GM12878 (cell line): ENCODE measurements around the gene RPRD2. TPM values are rescaled to one million over a fixed set of nuclear protein-coding genes. Genes with fewer than 3 reads are reported as not detected.

Experiments
- ATAC-seq: fragments of 200-7000 bp; cut with Tn5 transposase; 3 replicates; pipeline ENCODE4 v1.9.1; 2020; ENCODE audit warnings: mild to moderate bottlenecking, moderate library complexity
- BruUV-seq: library from RNA; stranded (reverse); fragments of 400-500 nt; replicated peaks from 2 replicates; lab custom pipeline; 2021; lab: Mats Ljungman, UMichigan
- CTCF ChIA-PET: fragments of 300-600 bp; sonication (Branson Sonifier 250); formaldehyde crosslinking; extraction: SDS; loops from one replicate; lab custom pipeline; 2021; ENCODE audit warnings: inconsistent platforms; lab: Yijun Ruan, JAX
- POLR2A ChIA-PET: fragments of 350-600 bp; formaldehyde crosslinking; extraction: SDS; loops from one replicate; lab custom pipeline; 2021; ENCODE audit warnings: inconsistent platforms; lab: Charles Lee
- RAD21 ChIA-PET: fragments of 300-600 bp; sonication (Branson Sonifier 250); formaldehyde crosslinking; loops from one replicate; lab custom pipeline; 2023; ENCODE audit warnings: antibody characterized with exemption; ENCODE audit not compliant: unreplicated experiment; lab: Charles Lee
- SMC1A ChIA-PET: fragments of 300-600 bp; sonication (Branson Sonifier 250); formaldehyde crosslinking; loops from one replicate; lab custom pipeline; 2023; ENCODE audit not compliant: unreplicated experiment, uncharacterized antibody; lab: Charles Lee
- DNase-seq: peaks from one replicate; pipeline ENCODE4 v3.0.0-alpha.2; 2011; ENCODE audit warnings: low read depth, low spot score
- FAIRE-seq: peaks from 3 replicates; lab custom pipeline; 2011; peaks lifted over from hg19 to GRCh38; lab: Jason Lieb, UNC
- H2AFZ ChIP-seq: 2 replicates; pipeline ENCODE4 v1.6.0; 2011; ENCODE audit warnings: low read depth, low read length, control low read depth; ENCODE audit not compliant: control insufficient read depth
- H3K27ac ChIP-seq: 2 replicates; pipeline ENCODE4 v1.5.1; 2011; ENCODE audit warnings: control low read depth; ENCODE audit not compliant: control insufficient read depth, insufficient read depth
- H3K27me3 ChIP-seq, 2 experiments: replicated peaks in 1 of 2; 2 replicates each; pipeline versions ENCODE4 v1.6.0 to v1.6.1; 2011; ENCODE audit warnings: low read length in 1 of 2; ENCODE audit not compliant: control insufficient read depth in 2 of 2, insufficient read depth in 2 of 2
- H3K36me3 ChIP-seq, 2 experiments: 2 replicates each; pipeline ENCODE4 v1.5.1; 2011; ENCODE audit warnings: low read length in 1 of 2; ENCODE audit not compliant: control insufficient read depth in 2 of 2, insufficient read depth in 2 of 2
- H3K4me1 ChIP-seq: 2 replicates; pipeline ENCODE4 v1.6.1; 2011; ENCODE audit warnings: mild to moderate bottlenecking, low read length, moderate library complexity, mixed read lengths; ENCODE audit not compliant: control insufficient read depth, insufficient read depth
- H3K4me2 ChIP-seq: 2 replicates; pipeline ENCODE4 v1.6.0; 2011; ENCODE audit warnings: control low read depth; ENCODE audit not compliant: control insufficient read depth, insufficient read depth
- H3K4me3 ChIP-seq: fragments of 200-600 bp; sonication (generic); 2 replicates; pipeline ENCODE4 v1.5.1; 2016
- H3K79me2 ChIP-seq: 2 replicates; pipeline ENCODE4 v1.6.0; 2011; ENCODE audit warnings: low read length; ENCODE audit not compliant: control insufficient read depth, insufficient read depth
- H3K9ac ChIP-seq: 2 replicates; pipeline ENCODE4 v1.8.0; 2011; ENCODE audit warnings: low read length, control low read depth, mixed read lengths; ENCODE audit not compliant: control insufficient read depth, insufficient read depth
- H3K9me3 ChIP-seq: replicated peaks from 3 replicates; pipeline ENCODE4 v1.5.1; 2011; ENCODE audit warnings: mild to moderate bottlenecking, low read length; ENCODE audit not compliant: control insufficient read depth, insufficient read depth
- H4K20me1 ChIP-seq: 2 replicates; pipeline ENCODE4 v1.6.0; 2011; ENCODE audit not compliant: control insufficient read depth, insufficient read depth
- FOXM1 ChIP-seq: IDR thresholded peaks from 2 replicates; pipeline ENCODE4 v1.6.1; 2012; ENCODE audit warnings: low read depth, mild to moderate bottlenecking, inconsistent platforms, low read length, moderate library complexity
- NR2C2 ChIP-seq: IDR thresholded peaks from 2 replicates; pipeline ENCODE4 v1.6.1; 2011; ENCODE audit warnings: borderline replicate concordance, low read depth; ENCODE audit not compliant: control insufficient read depth, insufficient read length
- RFX5 ChIP-seq: IDR thresholded peaks from 2 replicates; pipeline ENCODE4 v1.6.1; 2011; ENCODE audit warnings: low read depth, low read length, improper control_type of control experiment
- WGBS: methylation state at CpG from one replicate; pipeline ENCODE4 v1.1.6; 2016; ENCODE audit warnings: low lambda C conversion rate; ENCODE audit not compliant: insufficient replicate concordance, insufficient coverage; ENCODE audit errors: missing lambda C conversion rate; 5-methylcytosine and 5-hydroxymethylcytosine counted together
- in situ Hi-C: fragments of 300-500 bp; cut with MboI; formaldehyde crosslinking; loops from 9 replicates; pipeline ENCODE4 v1.14.3; 2018; ENCODE audit warnings: mixed read lengths
- intact Hi-C: fragments of 100-400 bp; cut with micrococcal nuclease; formaldehyde crosslinking; loops from one replicate; pipeline ENCODE4 v1.14.2; 2022; ENCODE audit not compliant: unreplicated experiment
- polyA plus RNA-seq, 11 experiments: library from polyadenylated mRNA; depleted of rRNA in 4 of 11; unstranded in 6 of 11; stranded (reverse) in 5 of 11; fragments of >200 nt; fragmentation: Nextera tagmentation in 4 of 11; fragmentation: Illumina TruSeq in 1 of 11; extraction: Ambion mirVana in 4 of 11; extraction: Trizol in 1 of 11; gene quantifications; 1 replicate in 1 of 11; 2 replicates in 10 of 11; pipeline versions ENCODE4 v1.2.1 to v1.2.3, GENCODE V29; 2011 to 2016; ENCODE audit warnings: inconsistent platforms in 2 of 11, missing spikeins in 2 of 11, low read depth in 1 of 11
- total RNA-seq, 4 experiments: library from RNA; depleted of rRNA in 3 of 4; stranded (reverse); fragments of >200 nt in 3 of 4; fragmentation: Illumina TruSeq in 1 of 4; extraction: Trizol in 1 of 4; gene quantifications; 2 replicates each; pipeline versions ENCODE4 v1.2.1 to v1.2.3, GENCODE V29; 2013 to 2021
- TF ChIP-seq, protein P1 (sequence below): fragments of 450-650 bp; formaldehyde crosslinking; IDR thresholded peaks from 2 replicates; pipeline ENCODE4 v1.4.0; 2020; ENCODE audit warnings: mild to moderate bottlenecking, moderate library complexity
- TF ChIP-seq, protein P2 (sequence below): IDR thresholded peaks from 2 replicates; pipeline ENCODE4 v1.6.1; 2011; ENCODE audit warnings: low read depth, mild to moderate bottlenecking, low read length, moderate library complexity, borderline replicate concordance; ENCODE audit errors: extremely low read depth

Gene RPRD2
- total and polyA plus RNA-seq, 10 of the 15 experiments (the other 5 are each of a cell fraction or from before 2014, with no cell fraction given) = 1.9 to 24.8 (median 13.3) TPM

DNA sequence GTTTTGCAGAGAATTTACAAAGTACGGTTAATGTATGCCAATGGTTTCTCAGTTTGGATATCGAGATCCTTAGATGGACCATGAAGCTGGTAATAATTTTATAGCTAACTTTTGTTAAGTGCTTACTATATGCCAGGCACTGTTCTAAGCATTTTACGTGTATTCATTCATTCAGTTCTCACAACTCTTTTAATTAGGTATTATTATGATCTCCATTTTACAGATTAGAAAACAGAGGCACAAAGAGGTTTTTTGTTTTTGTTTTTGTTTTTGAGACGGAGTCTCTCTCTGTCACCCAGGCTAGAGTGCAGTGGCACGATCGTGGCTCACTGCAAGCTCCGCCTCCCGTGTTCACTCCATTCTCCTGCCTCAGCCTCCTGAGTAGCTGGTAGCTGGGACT lies 7.2 kb downstream of the RPRD2 start:
- Histone ChIP-seq H3K4me2 (no peak overlapping the region), H3K27ac (no peak overlapping the region), H3K4me1 (no peaks in the 10 kb centered on the region; the same call in 1 of the 2 replicates), H3K4me3 (no peak overlapping the region), H3K27me3 (no peaks in the 10 kb centered on the region), H3K79me2 (peaks cover 95% of the 10 kb centered on the region), H4K20me1 (no peaks in the 10 kb centered on the region), H2AFZ (no peak overlapping the region), H3K36me3 (0 out of 4 replicates have a peak, but pooled peaks cover 0 to 4% of the 10 kb centered on the region in 2 experiments), H3K9ac (no peak overlapping the region), H3K9me3 (no peaks in the 10 kb centered on the region)
- TF ChIP-seq FOXM1 = no peak
- TF ChIP-seq RFX5 = no peak
- TF ChIP-seq, protein P1, sequence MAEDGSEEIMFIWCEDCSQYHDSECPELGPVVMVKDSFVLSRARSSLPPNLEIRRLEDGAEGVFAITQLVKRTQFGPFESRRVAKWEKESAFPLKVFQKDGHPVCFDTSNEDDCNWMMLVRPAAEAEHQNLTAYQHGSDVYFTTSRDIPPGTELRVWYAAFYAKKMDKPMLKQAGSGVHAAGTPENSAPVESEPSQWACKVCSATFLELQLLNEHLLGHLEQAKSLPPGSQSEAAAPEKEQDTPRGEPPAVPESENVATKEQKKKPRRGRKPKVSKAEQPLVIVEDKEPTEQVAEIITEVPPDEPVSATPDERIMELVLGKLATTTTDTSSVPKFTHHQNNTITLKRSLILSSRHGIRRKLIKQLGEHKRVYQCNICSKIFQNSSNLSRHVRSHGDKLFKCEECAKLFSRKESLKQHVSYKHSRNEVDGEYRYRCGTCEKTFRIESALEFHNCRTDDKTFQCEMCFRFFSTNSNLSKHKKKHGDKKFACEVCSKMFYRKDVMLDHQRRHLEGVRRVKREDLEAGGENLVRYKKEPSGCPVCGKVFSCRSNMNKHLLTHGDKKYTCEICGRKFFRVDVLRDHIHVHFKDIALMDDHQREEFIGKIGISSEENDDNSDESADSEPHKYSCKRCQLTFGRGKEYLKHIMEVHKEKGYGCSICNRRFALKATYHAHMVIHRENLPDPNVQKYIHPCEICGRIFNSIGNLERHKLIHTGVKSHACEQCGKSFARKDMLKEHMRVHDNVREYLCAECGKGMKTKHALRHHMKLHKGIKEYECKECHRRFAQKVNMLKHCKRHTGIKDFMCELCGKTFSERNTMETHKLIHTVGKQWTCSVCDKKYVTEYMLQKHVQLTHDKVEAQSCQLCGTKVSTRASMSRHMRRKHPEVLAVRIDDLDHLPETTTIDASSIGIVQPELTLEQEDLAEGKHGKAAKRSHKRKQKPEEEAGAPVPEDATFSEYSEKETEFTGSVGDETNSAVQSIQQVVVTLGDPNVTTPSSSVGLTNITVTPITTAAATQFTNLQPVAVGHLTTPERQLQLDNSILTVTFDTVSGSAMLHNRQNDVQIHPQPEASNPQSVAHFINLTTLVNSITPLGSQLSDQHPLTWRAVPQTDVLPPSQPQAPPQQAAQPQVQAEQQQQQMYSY = no peak
- no peak for TF ChIP-seq NR2C2
- TF ChIP-seq, protein P2, sequence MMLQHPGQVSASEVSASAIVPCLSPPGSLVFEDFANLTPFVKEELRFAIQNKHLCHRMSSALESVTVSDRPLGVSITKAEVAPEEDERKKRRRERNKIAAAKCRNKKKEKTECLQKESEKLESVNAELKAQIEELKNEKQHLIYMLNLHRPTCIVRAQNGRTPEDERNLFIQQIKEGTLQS = no peak
- ATAC-seq (no peak), DNase-seq (no peak), FAIRE-seq (no peak)
- ChIA-PET CTCF (interaction anchor here (1.4 to 1.7 kb wide), 3 partner anchors 8 to 145 kb away, joined by 4 to 7 read pairs (median 5); partner anchors contain the start of genes FALEC and RPRD2), POLR2A (interaction anchor here (0.6 to 1.8 kb wide), 3 partner anchors 12 to 545 kb away, joined by 5 read pairs; no protein-coding TSS in a partner anchor), SMC1A (interaction anchor here (0.9 to 2.0 kb wide), 5 partner anchors 7 to 18 kb away, joined by 3 to 9 read pairs (median 5); partner anchors contain the start of gene RPRD2), RAD21 (interaction anchor here (1.1 kb wide), 1 partner anchor 14 kb away, joined by 3 read pairs; no protein-coding TSS in a partner anchor)
- 96% methylated on average over 8 of the region's 8 CpGs for WGBS
- intact Hi-C loops (loop anchor here (5.0 kb wide), 1 partner anchor 46 kb away; no protein-coding TSS in a partner anchor), in situ Hi-C loops (no loop called here)
- BruUV-seq = no TSS peak
